OCI-LY1 (cell line): Measurements from ENCODE around the gene TMEM132C.

ENCODE experiments used
- H2AFZ ChIP-seq: fragments of 200-600 bp; sonication (generic), shearing (Covaris generic); 2 replicates; pipeline ENCODE4 v1.6.0; 2014; ENCODE audit warnings: antibody characterized with exemption, mild to moderate bottlenecking, low read length
- H3F3A ChIP-seq: fragments of 200-600 bp; sonication (generic), shearing (Covaris generic); 2 replicates; pipeline ENCODE4 v1.6.0; 2014; ENCODE audit warnings: mild to moderate bottlenecking, antibody characterized with exemption, low read length, moderate library complexity; ENCODE audit not compliant: insufficient read depth
- H3K27ac ChIP-seq: fragments of 200-600 bp; sonication (generic); 2 replicates; pipeline ENCODE4 v1.5.1; 2014; ENCODE audit warnings: low read length, mixed run types, mild to moderate bottlenecking, low read depth; ENCODE audit not compliant: poor library complexity, severe bottlenecking
- H3K27me3 ChIP-seq: fragments of 200-600 bp; sonication (generic); 2 replicates; pipeline ENCODE4 v1.6.0; 2014; ENCODE audit warnings: antibody characterized with exemption, mild to moderate bottlenecking, low read length, moderate library complexity; ENCODE audit not compliant: insufficient read depth
- H3K36me3 ChIP-seq: fragments of 200-600 bp; sonication (generic); 2 replicates; pipeline ENCODE4 v1.6.1; 2014; ENCODE audit warnings: mild to moderate bottlenecking, antibody characterized with exemption, low read length, moderate library complexity, mixed read lengths; ENCODE audit not compliant: insufficient read depth
- H3K4me1 ChIP-seq: fragments of 200-600 bp; sonication (generic); 2 replicates; pipeline ENCODE4 v1.5.1; 2014; ENCODE audit warnings: mild to moderate bottlenecking, low read length, moderate library complexity; ENCODE audit not compliant: insufficient read depth, severe bottlenecking
- H3K4me2 ChIP-seq: fragments of 200-600 bp; sonication (generic), shearing (Covaris generic); 2 replicates; pipeline ENCODE4 v1.6.1; 2014; ENCODE audit warnings: low read length
- H3K4me3 ChIP-seq: fragments of 200-600 bp; sonication (generic); 2 replicates; pipeline ENCODE4 v1.5.1; 2014; ENCODE audit warnings: low read length, low read depth, mild to moderate bottlenecking, mixed read lengths; ENCODE audit not compliant: poor library complexity, severe bottlenecking
- H3K79me2 ChIP-seq: fragments of 200-600 bp; shearing (Covaris generic); 2 replicates; pipeline ENCODE4 v1.6.1; 2016; ENCODE audit warnings: mixed run types, low read length, mixed read lengths; ENCODE audit not compliant: insufficient read depth
- H3K9ac ChIP-seq: fragments of 200-600 bp; sonication (generic), shearing (Covaris generic); 2 replicates; pipeline ENCODE4 v1.6.1; 2014; ENCODE audit warnings: mild to moderate bottlenecking, low read length, mixed read lengths
- H3K9me2 ChIP-seq: fragments of 200-600 bp; sonication (generic), shearing (Covaris generic); 2 replicates; pipeline ENCODE4 v1.6.1; 2014; ENCODE audit warnings: low read depth, mild to moderate bottlenecking, low read length, mixed read lengths
- H3K9me3 ChIP-seq: fragments of 200-600 bp; shearing (Covaris generic); 2 replicates; pipeline ENCODE4 v1.6.1; 2014; ENCODE audit warnings: low read length, mixed read lengths
- H4K20me1 ChIP-seq: fragments of 200-600 bp; sonication (generic), shearing (Covaris generic); 2 replicates; pipeline ENCODE4 v1.6.0; 2016; ENCODE audit warnings: mild to moderate bottlenecking, low read length; ENCODE audit not compliant: insufficient read depth
- CTCF ChIP-seq: fragments of 200-600 bp; sonication (generic), shearing (Covaris generic); IDR thresholded peaks from 2 replicates; pipeline ENCODE4 v1.5.1; 2017; ENCODE audit warnings: mild to moderate bottlenecking, antibody characterized with exemption, low read length, moderate library complexity, mixed read lengths
- EZH2 ChIP-seq: fragments of 200-600 bp; sonication (generic), shearing (Covaris generic); IDR thresholded peaks from 2 replicates; pipeline ENCODE4 v1.8.0; 2017; ENCODE audit warnings: borderline replicate concordance, mixed run types, mild to moderate bottlenecking, antibody characterized with exemption, low read length, moderate library complexity, mixed read lengths

Gene TMEM132C

DNA sequence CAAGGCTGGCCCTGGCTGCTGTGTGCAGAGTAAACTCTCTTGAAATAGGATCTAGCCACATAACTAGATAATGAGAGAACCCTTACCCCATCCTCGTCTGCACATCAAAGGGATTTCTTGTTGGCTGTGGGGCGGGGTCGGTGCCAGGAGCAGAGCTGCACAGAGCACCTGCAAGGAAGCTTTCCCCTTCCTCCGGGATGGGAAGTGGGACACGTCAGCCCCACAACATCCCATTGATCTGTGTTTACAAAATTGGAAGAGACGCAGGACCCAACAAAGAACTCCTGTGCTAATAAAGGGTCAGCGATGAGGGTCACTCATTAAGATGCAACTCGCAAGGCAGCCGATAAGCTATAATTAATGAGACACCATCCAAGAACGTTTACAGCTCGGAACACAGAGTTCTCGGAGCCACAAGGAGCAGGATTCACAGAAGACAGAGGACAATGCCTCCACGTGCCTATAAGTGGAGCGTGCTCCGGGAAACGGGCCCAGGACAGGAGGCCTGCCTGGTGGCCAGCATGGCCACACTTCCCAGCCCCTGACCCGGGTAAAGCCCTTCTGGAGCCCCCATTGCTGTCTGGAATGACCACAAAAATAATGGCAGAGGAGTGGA, 385.3 kb downstream of the TMEM132C start:
- Histone ChIP-seq H2AFZ (no peak overlapping the region), H3K27ac (no peak overlapping the region), H3K9me3 (no peaks in the 10 kb centered on the region)

DNA sequence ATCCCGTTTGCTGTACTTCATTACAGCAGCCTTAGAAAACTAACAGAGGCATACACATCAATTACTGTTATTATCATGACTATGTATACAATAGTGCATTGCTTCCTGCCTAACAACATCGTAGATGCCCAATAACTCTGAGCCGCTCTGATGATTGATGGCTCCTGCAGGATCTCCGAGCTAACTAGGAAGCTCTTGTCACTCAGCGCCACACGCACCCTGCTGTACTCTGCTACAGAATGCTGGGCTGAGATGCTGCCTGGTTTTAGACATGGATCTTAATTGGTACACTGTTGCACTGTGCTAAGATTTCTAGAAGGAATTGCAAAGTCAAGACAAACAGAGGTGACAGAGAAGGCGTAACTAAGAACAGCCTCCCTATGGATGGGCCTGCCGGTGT, 387.5 kb downstream of the TMEM132C start:
- H3F3A ChIP-seq, result no peaks in the 10 kb centered on the region
- H3K36me3 ChIP-seq, result no peaks in the 10 kb centered on the region
- H3K9me3 ChIP-seq, result no peaks in the 10 kb centered on the region
- H3K79me2 ChIP-seq, result no peaks in the 10 kb centered on the region
- H3K9me2 ChIP-seq, result no peaks in the 10 kb centered on the region
- no peak overlapping the region for H2AFZ ChIP-seq
- H4K20me1 ChIP-seq, result no peaks in the 10 kb centered on the region
- no peak overlapping the region for H3K4me2 ChIP-seq
- H3K9ac ChIP-seq, result no peak overlapping the region
- TF ChIP-seq EZH2 (no peak), CTCF (no peak)
- no peaks in the 10 kb centered on the region for H3K4me1 ChIP-seq
- H3K27me3 ChIP-seq, result no peaks in the 10 kb centered on the region
- no peak overlapping the region for H3K4me3 ChIP-seq
- H3K27ac ChIP-seq, result no peak overlapping the region

More for the DNA sequence above, 385.3 kb downstream of the TMEM132C start:
- H3F3A ChIP-seq, result no peaks in the 10 kb centered on the region
- H3K27me3 ChIP-seq, result no peaks in the 10 kb centered on the region
- H3K4me2 ChIP-seq, result no peak overlapping the region
- no peak overlapping the region for H3K4me3 ChIP-seq
- H3K36me3 ChIP-seq, result no peaks in the 10 kb centered on the region
- H3K9ac ChIP-seq, result no peak overlapping the region
- H3K9me2 ChIP-seq, result no peaks in the 10 kb centered on the region
- no peaks in the 10 kb centered on the region for H4K20me1 ChIP-seq
- no peaks in the 10 kb centered on the region for H3K4me1 ChIP-seq
- no peak for TF ChIP-seq EZH2
- TF ChIP-seq CTCF, result no peak
- H3K79me2 ChIP-seq, result no peaks in the 10 kb centered on the region

- Histone ChIP-seq H3K79me2 (no peaks in the 10 kb centered on the region), H3F3A (no peaks in the 10 kb centered on the region), H3K36me3 (no peaks in the 10 kb centered on the region), H3K4me2 (no peak overlapping the region), H3K9ac (no peak overlapping the region), H3K9me2 (no peaks in the 10 kb centered on the region), H3K27me3 (no peaks in the 10 kb centered on the region), H3K4me3 (no peak overlapping the region), H4K20me1 (no peaks in the 10 kb centered on the region), H3K9me3 (no peaks in the 10 kb centered on the region), H3K27ac (no peak overlapping the region), H2AFZ (no peak overlapping the region), H3K4me1 (no peaks in the 10 kb centered on the region)
- TF ChIP-seq EZH2 (no peak), CTCF (no peak)
These were observed 390.4 kb downstream of the TMEM132C start for GRCh38 chr12:128657378-128657777.
